Left ventricle myocardium inferior (tissue), 1 donor: ENCODE data around the gene IL7R. TPM values are rescaled to one million over a fixed set of nuclear protein-coding genes. Genes with fewer than 3 reads are reported as not detected.
"Not testable (repeated sequence)": the region's sequence is repeated elsewhere in the genome, so short reads cannot be mapped to it uniquely, and the experiment has no call there.

ENCODE experiments used
- DNase-seq: peaks from one replicate; pipeline ENCODE4 v3.0.0-alpha.2; 2020
- H3K27ac ChIP-seq: fragments of 200-600 bp; replicated peaks from 2 replicates; pipeline ENCODE4 v1.8.0; 2021
- H3K27me3 ChIP-seq: fragments of 200-600 bp; 2 replicates; pipeline ENCODE4 v1.8.0; 2021; ENCODE audit warnings: low read depth
- H3K36me3 ChIP-seq: fragments of 200-600 bp; 2 replicates; pipeline ENCODE4 v1.8.0; 2021
- H3K4me1 ChIP-seq: fragments of 200-600 bp; 2 replicates; pipeline ENCODE4 v1.8.0; 2021
- H3K4me3 ChIP-seq: fragments of 200-600 bp; 2 replicates; pipeline ENCODE4 v1.8.0; 2021; ENCODE audit warnings: mild to moderate bottlenecking, moderate library complexity
- H3K9me3 ChIP-seq: fragments of 200-600 bp; replicated peaks from 2 replicates; pipeline ENCODE4 v1.8.0; 2021
- CTCF ChIP-seq: fragments of 200-600 bp; IDR thresholded peaks from 2 replicates; pipeline ENCODE4 v1.8.0; 2021; ENCODE audit warnings: antibody characterized with exemption, mild to moderate bottlenecking, borderline replicate concordance
- intact Hi-C: fragments of 100-400 bp; cut with micrococcal nuclease; formaldehyde crosslinking; loops from one replicate; pipeline ENCODE4 v1.11.0; 2022
- total RNA-seq: library from RNA; stranded (reverse); fragmentation: NEBNext Ultra II Directional; extraction: Animal tissue kit (Norgen Biotek cat#: 25700); gene quantifications from one replicate; pipeline ENCODE4 v1.2.1, GENCODE V29; 2021
- donor health status: DM: no; HTN: yes; CAD: no; lungs with severe emphysema.

The IL7R gene
- total RNA-seq, 1 donor from 2014 or later, result 0.66 TPM

- Histone ChIP-seq H3K27me3 (peaks cover 2% of the 10 kb centered on the region), H3K36me3 (no peaks in the 10 kb centered on the region), H3K4me3 (no peak overlapping the region), H3K27ac (no peak overlapping the region), H3K4me1 (peaks cover 4% of the 10 kb centered on the region), H3K9me3 (peaks cover under 1% of the 10 kb centered on the region)
- no peak for TF ChIP-seq CTCF
- DNase-seq, result no peak
- intact Hi-C loops, result no loop called here
Observed at GRCh38 chr5:35852084-35852734, 4.5 kb upstream of the IL7R start.

GRCh38 chr5:35852773-35853172 is 3.9 kb upstream of the IL7R start:
- Histone ChIP-seq H3K27me3 (peaks cover 2% of the 10 kb centered on the region), H3K9me3 (no peaks in the 10 kb centered on the region), H3K36me3 (no peaks in the 10 kb centered on the region), H3K4me1 (peaks cover 4% of the 10 kb centered on the region), H3K4me3 (no peak overlapping the region), H3K27ac (no peak overlapping the region)
- no peak for DNase-seq
- intact Hi-C loops, result no loop called here
- no peak for TF ChIP-seq CTCF

- TF ChIP-seq CTCF, result no peak
- H3K4me1 ChIP-seq, result peaks cover 4% of the 10 kb centered on the region
- H3K36me3 ChIP-seq, result no peaks in the 10 kb centered on the region
- H3K27me3 ChIP-seq, result no peaks in the 10 kb centered on the region
- intact Hi-C loops, result no loop called here
- H3K27ac ChIP-seq, result peak overlapping the region; percentile 45
- H3K4me3 ChIP-seq, result no peak overlapping the region
- no peak for DNase-seq
- H3K9me3 ChIP-seq, result no peaks in the 10 kb centered on the region
Observed at GRCh38 chr5:35853631-35854030, 3.1 kb upstream of the IL7R start.

- no peaks in the 10 kb centered on the region for H3K36me3 ChIP-seq
- H3K27me3 ChIP-seq, result no peaks in the 10 kb centered on the region
- intact Hi-C loops, result no loop called here
- DNase-seq, result no peak
- peak overlapping the region; percentile 45 for H3K27ac ChIP-seq
- no peak for TF ChIP-seq CTCF
- H3K4me3 ChIP-seq, result no peak overlapping the region
- no peaks in the 10 kb centered on the region for H3K9me3 ChIP-seq
- peaks cover 4% of the 10 kb centered on the region for H3K4me1 ChIP-seq
Observed at GRCh38 chr5:35854248-35854647, 2.4 kb upstream of the IL7R start.

GRCh38 chr5:35855187-35855586 is 1.5 kb upstream of the IL7R start:
- Histone ChIP-seq H3K27ac (peak overlapping the region; percentile 15), H3K4me3 (no peak overlapping the region), H3K4me1 (peaks cover 4% of the 10 kb centered on the region), H3K27me3 (no peaks in the 10 kb centered on the region), H3K36me3 (no peaks in the 10 kb centered on the region), H3K9me3 (no peaks in the 10 kb centered on the region)
- TF ChIP-seq CTCF, result no peak
- intact Hi-C loops, result no loop called here
- DNase-seq, result no peak

- H3K4me3 ChIP-seq, H3K27ac ChIP-seq, DNase-seq, H3K4me1 ChIP-seq, H3K9me3 ChIP-seq, H3K36me3 ChIP-seq, H3K27me3 ChIP-seq, intact Hi-C loops: not testable (repeated sequence)
Observed at GRCh38 chr5:35856186-35856764, 416 bp upstream of the IL7R start.
